Stromal cell of bone marrow (primary cell): ENCODE data around the gene ZBTB7C.
A peak's percentile ranks its signal among the peaks of the same experiment; 100 is the strongest.

ENCODE experiments used
- DNase-seq: peaks from one replicate; pipeline ENCODE4 v3.0.0-alpha.2; 2012; ENCODE audit warnings: low read depth

ZBTB7C gene

DNA sequence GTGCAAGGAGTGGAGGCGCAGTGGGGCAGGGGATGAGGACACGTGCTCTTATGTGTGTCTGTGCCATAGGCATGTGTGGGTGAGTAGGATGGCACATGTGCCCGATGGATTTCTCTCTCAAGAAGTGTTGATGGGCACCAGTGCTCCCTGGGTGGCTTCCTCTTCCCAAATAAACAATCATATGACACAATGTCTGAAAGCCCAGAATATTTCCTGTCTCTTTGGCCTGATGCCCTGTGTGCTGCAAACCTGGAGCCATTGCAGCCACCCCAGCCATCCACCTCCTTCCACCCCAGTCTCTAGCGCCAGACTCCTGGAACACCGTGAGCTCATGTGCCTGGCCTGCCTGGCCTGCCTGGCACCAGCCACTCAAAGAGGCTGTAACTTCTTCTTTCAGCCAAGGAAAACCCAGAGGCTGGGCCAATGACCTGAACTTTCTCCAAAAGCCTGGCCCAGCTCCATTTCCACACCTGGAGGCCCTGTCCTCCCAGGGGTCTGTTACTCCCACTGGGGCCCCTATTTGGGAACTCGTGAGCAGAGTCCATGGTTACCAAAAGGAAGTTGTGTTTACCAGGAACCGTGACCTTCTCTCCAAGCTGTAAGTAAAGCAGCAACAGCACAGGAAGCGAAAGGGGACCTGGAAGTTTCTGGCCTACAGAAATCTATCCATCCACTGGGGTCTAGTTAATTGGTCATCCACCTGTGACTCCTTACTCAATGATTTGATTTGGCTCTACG is 9.5 kb upstream of the ZBTB7C start:
- no peak for DNase-seq

GRCh38 chr18:48417985-48418384 is 8.8 kb upstream of the ZBTB7C start:
- DNase-seq = no peak

GRCh38 chr18:48413342-48413741 is 4.2 kb upstream of the ZBTB7C start:
- DNase-seq = no peak

DNA sequence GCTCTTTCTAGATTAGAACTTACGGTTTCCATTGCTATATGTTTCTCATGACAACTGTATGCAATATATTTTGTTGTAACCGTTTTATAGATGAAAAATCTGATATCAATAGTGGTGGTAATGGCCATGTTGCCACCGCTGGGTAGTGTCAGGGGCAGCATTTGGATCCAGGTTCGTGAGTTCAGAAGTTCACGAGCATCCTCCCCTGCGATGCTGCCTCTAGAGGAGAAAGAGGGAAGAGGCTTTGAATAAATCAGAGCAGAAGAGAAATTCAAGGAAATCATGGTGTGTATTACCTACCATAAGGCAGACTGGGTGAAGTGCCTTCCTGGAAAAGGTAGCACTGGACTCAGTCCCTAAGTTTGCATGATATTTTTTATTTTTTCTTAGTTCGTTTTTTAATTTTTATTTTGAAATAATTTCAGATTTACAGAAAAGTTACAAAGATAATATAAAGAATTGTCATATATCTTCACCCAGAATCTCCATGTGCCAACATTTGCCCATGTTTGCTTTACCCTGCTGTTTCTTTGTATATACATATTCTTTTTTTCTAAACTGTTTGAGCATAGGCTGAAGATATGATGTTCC is 3.3 kb upstream of the ZBTB7C start:
- no peak for DNase-seq

DNA sequence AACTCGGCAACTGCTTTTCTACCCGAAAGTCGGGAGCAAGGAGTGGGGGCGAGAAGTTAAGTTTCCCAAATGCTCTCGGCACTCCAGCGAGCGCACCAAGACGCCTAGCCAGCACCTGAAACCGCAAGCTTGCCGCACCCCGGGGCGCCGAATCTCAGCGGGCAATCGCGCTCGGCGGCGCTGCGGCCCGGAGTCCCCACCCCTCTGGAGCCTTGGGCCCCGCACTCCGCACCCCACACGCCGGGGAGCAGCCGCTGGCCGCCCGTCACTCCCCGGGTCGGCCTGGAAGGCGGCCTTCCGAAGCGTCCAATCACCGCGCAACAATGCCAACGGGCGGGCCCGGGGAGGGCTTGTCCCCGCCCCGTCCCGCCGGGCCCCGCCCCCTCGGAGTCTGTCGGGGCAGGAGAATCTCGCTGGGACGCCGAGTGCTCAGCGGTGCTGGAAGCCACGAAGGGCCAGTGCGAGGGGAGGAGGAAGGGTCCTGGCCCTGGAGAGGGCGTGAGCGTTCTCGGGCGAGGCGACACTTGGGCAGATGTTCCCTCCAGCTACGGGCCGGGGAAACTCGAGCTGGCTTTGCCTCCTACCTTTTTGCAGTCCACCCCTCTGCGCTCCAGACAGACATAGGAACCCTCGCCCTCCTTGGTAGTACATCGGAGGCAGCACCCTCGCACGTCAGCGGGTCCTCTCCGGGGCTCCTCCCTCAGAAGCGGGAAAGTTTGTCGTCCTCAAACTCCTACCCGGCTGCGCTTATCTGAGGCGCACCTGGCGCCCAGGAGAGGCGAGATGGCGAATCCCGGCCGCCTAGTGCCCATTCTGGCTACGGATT is 1.1 kb upstream of the ZBTB7C start:
- DNase-seq = peak; percentile 69

DNA sequence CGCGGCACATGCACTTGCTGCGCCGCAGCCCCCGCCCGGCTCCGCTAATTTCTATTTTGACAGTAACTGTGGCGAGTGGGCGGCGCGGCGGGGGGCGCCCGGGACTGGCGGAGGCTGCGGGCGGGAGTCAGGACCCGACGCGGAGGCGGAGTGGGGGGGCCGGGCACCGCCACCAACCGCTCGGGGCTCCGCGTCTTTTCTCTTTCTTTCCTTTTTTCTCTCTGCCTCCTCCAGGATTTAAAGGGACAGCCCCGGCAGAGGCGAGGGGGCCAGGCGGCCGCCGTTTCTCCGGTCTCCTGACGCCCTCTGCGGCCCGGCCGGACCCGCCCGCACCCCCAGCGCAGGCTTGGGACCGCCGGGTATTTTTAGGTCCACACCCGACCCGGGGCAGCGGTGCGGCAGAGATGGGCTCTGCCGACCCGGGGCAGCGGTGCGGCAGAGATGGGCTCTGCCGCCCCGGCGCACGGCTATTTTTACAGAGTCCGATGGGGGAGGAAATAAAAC is 460 bp upstream of the ZBTB7C start:
- DNase-seq = no peak

DNA sequence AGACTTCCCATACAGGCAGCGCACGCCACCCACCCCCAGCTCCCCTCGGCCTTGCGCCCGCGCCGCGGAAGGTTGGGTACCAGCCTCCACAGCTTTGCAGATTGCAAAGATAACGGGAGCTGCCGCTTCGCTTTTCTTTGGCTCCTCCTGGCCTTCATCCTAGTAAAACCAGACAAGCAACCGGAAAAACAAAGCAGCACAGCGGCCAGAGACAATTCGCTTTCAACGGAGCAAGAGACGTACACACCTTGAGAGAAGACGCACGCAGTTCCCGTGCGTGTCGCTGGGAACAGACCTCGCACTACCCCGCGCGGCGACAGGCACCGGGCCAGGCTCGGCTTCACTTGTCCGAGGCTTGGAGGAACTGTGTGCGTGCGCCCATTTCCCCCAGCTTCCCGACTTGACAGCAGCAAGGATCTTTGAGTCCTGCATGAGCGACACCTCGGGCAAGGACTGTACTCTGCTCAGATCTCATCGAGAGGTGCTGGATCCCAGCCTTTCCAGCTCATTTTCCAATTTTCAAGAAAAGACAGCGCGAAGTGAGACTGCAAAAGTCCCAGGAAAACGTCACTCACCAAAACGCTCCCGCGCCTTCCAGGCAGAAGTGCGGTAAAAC is 964 bp downstream of the ZBTB7C start:
- no peak for DNase-seq

DNA sequence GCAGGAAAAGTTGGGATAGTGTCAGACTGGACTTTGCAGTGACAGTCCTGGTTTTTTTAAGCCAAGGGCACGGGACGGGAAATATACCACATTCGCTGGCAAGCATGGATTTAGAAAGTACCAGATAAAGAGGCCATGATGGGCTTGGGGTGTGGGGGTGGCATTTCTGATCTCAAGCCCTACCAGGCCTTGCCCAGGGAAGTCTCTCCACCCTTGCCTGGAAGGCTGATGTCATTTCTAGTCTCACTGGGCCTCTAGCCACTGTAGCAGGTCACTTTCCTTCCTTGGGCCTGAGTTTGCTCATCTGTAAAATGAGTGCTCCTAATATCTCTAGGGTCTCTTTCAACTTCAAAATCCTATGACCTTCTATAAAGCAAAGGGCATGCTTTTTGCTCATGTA is 1.8 kb downstream of the ZBTB7C start:
- DNase-seq = no peak

DNA sequence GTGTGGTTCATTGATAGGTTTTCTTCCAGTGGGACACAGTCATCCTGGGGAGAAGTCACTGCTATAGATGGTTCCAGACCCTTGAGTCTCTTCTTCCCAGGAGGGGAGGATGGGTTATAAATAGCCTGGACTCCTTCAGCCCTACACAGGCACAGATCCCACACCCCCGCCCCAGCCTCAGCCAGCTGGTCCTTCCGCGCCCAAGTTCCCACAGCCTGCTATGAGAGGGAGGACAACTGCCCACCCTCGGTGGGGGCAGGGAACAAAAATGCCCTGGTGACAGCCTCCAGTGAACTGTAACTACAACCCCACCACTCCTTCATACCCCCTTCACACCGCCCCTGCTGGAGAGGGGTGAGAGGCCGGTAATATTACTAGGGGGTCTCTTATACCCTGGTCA is 3.2 kb downstream of the ZBTB7C start:
- no peak for DNase-seq

- peak; percentile 32 for DNase-seq
These were observed 4.3 kb downstream of the ZBTB7C start for GRCh38 chr18:48404716-48405507.

GRCh38 chr18:48402953-48403352 is 6.2 kb downstream of the ZBTB7C start:
- DNase-seq = no peak

- DNase-seq = no peak
These were observed 9.7 kb downstream of the ZBTB7C start for GRCh38 chr18:48399303-48400075.

GRCh38 chr18:48398074-48398473 is 11.1 kb downstream of the ZBTB7C start:
- no peak for DNase-seq

- DNase-seq = no peak
These were observed 12.2 kb downstream of the ZBTB7C start for GRCh38 chr18:48397021-48397420.

DNA sequence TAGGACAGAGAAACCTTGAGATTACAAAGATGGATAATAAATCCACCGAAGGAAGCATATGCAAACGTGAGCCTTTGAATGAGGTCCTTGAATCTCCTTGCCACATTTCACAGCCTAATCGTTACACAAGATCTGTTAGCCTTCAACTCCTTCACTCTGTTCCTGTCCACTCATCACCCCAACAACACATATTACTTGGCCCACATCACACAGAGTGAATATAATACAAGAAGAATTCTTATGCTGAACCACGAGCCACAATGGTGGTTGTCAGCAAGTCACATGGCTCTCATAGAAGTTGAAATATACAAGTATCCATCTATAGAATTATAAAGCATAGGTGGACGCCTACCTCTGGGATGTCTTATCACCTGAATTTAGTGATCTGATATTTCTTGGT is 12.6 kb downstream of the ZBTB7C start:
- no peak for DNase-seq

DNA sequence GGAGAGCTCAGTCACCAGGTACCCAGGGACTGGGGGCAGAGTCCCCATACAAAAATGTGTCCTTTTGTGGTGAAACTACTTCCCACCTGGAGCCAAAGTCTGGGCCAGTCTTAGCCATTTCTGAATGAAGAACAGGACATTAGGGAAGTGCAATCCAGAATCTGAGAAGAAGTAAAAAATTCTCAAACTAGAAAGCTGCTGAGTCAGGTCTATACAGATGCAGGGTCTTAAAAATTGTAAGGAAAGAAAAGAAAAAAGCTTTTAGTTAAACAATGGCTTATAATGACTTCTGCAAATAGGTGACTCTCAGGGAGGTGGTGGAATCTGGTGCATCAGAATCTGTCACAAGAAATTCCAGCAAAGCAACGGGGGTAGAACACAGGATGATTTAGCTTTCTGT is 13.5 kb downstream of the ZBTB7C start:
- no peak for DNase-seq

DNA sequence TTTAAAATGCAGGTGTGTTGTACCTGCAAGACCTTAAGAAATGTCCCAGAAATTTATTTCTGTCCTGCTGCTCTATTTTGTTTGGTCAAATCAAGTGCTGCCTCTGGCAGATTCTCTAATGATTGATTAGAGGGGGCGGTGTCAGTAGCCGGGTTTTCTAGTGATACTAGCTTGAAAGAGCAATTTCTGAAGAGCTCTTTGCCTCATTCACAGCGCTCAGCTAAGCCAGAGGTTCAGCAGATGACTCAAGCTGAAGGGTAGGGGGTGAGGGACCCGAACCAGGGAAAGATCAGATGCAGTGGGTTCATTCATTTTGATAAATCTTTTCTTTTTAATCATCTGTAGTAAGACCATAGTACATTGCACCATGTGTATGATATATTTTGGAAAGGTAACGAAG is 15.0 kb downstream of the ZBTB7C start:
- no peak for DNase-seq

DNA sequence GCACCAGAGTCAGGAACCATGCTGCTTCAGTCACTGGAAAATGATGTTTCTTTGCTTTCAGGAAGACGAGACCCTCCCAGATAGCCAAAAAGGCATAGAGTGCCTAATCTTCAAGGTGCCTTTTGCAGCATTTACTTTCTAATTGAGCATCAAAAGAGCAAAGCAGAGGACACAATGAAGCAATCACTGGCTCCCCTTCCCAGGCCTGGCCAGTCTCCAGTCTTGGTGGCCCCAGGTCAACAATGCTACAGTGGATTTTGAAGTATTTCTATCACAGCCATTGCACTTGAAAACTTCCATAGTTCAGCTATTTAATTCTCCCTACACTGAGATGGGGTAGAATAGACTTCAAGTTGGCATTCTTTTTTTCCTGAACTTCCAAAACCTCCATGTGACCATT is 15.4 kb downstream of the ZBTB7C start:
- no peak for DNase-seq

DNA sequence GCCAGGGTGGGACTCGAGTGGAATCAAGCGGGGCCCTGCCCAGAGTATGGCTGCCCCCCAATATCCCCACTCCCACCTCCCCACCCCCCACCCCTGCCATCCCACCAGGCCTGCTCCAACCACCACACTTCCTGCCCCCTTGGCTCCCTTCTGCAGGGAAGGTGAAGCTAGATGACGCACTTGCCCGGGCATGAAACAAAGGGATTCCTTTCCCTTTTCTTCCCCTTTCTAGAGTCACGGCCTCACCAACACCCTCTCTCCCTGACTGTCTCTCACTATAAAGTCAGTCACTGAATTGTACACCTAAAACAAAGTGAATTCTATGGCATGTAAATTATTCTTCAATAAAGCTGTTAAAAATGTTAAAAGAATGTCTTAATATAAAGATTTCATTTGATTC is 16.0 kb downstream of the ZBTB7C start:
- no peak for DNase-seq

DNA sequence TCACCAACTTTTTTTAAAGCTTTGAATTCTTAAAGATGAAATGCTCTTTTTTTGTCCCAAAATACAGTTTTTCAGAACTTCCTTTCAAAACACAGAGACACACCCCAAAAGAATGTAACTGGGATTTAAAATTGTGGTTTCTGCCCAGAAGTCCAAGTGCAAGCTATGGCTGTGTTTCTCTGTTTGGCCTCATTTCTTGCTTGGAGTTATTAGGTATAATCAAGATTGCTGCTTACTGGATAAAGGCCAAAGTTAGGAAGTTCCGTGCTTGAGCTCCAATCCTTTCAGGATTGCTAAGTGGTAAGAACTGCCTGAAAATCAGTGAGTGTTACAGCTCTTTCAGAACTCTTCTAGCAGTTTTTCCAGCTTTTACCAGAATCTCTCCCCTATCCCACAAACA is 16.9 kb downstream of the ZBTB7C start:
- DNase-seq = peak; percentile 23

DNA sequence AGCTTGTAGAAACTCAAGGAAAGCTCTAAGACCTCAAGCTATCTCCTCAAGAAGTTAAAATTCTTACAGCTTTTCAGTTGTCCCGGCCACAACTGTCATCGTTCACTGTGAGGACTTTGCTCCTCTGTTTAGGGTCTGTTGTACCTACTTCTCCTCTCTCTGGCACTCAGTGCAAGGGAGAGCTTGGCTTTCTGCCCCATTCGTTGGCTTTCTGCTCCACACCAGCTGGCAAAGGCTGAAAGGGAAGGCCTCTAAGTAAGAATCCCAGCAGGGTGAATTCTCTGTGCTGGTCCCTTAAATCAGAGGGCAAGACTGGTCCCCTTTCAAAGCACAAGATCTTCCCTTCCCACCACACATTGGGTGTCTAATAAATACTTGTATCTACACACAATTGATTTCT is 17.3 kb downstream of the ZBTB7C start:
- DNase-seq = no peak
